H9 (cell line): ENCODE data around the gene NUP133. TPM values are rescaled to one million over a fixed set of nuclear protein-coding genes. Genes with fewer than 3 reads are reported as not detected.

Experiments
- DNase-seq: peaks from one replicate; pipeline ENCODE4 v3.0.0-alpha.2; 2017
- H2AFZ ChIP-seq: one replicate; pipeline ENCODE4 v1.6.1; 2013; ENCODE audit warnings: mild to moderate bottlenecking, low read length, control low read depth, moderate library complexity
- H2AK5ac ChIP-seq: 2 replicates; pipeline ENCODE4 v1.6.1; 2013; ENCODE audit warnings: low read length, control low read depth, mixed read lengths; ENCODE audit not compliant: insufficient read length
- H2BK120ac ChIP-seq: one replicate; pipeline ENCODE4 v1.6.1; 2013; ENCODE audit warnings: low read depth, mild to moderate bottlenecking, low read length, control low read depth, inconsistent platforms; ENCODE audit not compliant: poor library complexity, severe bottlenecking
- H2BK12ac ChIP-seq: 2 replicates; pipeline ENCODE4 v1.6.1; 2013; ENCODE audit warnings: low read length, control low read depth, mixed read lengths, low read depth; ENCODE audit not compliant: insufficient read length
- H2BK15ac ChIP-seq: 2 replicates; pipeline ENCODE4 v1.6.1; 2013; ENCODE audit warnings: low read depth, low read length, control low read depth
- H2BK20ac ChIP-seq: one replicate; pipeline ENCODE4 v1.6.1; 2013; ENCODE audit warnings: low read depth, mild to moderate bottlenecking, low read length, control low read depth, inconsistent platforms; ENCODE audit not compliant: poor library complexity, severe bottlenecking
- H2BK5ac ChIP-seq: 2 replicates; pipeline ENCODE4 v1.6.1; 2013; ENCODE audit warnings: low read length, control low read depth, mixed read lengths; ENCODE audit not compliant: insufficient read length
- H3K14ac ChIP-seq: 2 replicates; pipeline ENCODE4 v1.6.1; 2013; ENCODE audit warnings: low read length, control low read depth; ENCODE audit not compliant: insufficient read depth
- H3K18ac ChIP-seq: 2 replicates; pipeline ENCODE4 v1.6.1; 2013; ENCODE audit warnings: low read depth, mild to moderate bottlenecking, mixed read lengths, low read length, control low read depth; ENCODE audit not compliant: insufficient read length
- H3K23ac ChIP-seq: 2 replicates; pipeline ENCODE4 v1.6.1; 2013; ENCODE audit warnings: low read length, control low read depth, mixed read lengths, low read depth; ENCODE audit not compliant: insufficient read length
- H3K23me2 ChIP-seq: 2 replicates; pipeline ENCODE4 v1.6.1; 2013; ENCODE audit warnings: low read depth, mild to moderate bottlenecking, mixed read lengths, low read length, control low read depth; ENCODE audit not compliant: insufficient read length, poor library complexity, severe bottlenecking
- H3K27ac ChIP-seq: 2 replicates; pipeline ENCODE4 v1.5.1; 2013; ENCODE audit warnings: low read length, control low read depth, mixed read lengths, low read depth; ENCODE audit not compliant: insufficient read length
- H3K27me3 ChIP-seq: 2 replicates; pipeline ENCODE4 v1.6.1; 2013; ENCODE audit warnings: low read length, control low read depth, inconsistent platforms; ENCODE audit not compliant: insufficient read depth
- H3K4ac ChIP-seq: 2 replicates; pipeline ENCODE4 v1.6.1; 2013; ENCODE audit warnings: low read depth, mild to moderate bottlenecking, control low read depth, inconsistent platforms, low read length, moderate library complexity
- H3K4me1 ChIP-seq: 2 replicates; pipeline ENCODE4 v1.6.1; 2013; ENCODE audit warnings: low read length, control low read depth, inconsistent platforms; ENCODE audit not compliant: insufficient read depth
- H3K4me2 ChIP-seq: 2 replicates; pipeline ENCODE4 v1.6.1; 2013; ENCODE audit warnings: low read length, control low read depth, mixed read lengths; ENCODE audit not compliant: insufficient read length, insufficient read depth
- H3K56ac ChIP-seq: 2 replicates; pipeline ENCODE4 v1.6.1; 2013; ENCODE audit warnings: low read depth, mild to moderate bottlenecking, mixed read lengths, low read length, control low read depth; ENCODE audit not compliant: insufficient read length
- H3K79me1 ChIP-seq: 2 replicates; pipeline ENCODE4 v1.6.1; 2013; ENCODE audit warnings: low read depth, mild to moderate bottlenecking, moderate library complexity, low read length, control low read depth, inconsistent platforms; ENCODE audit not compliant: insufficient read depth, poor library complexity, severe bottlenecking
- H3K79me2 ChIP-seq: 2 replicates; pipeline ENCODE4 v1.6.1; 2013; ENCODE audit warnings: low read length, control low read depth, inconsistent platforms; ENCODE audit not compliant: insufficient read depth
- H3K9ac ChIP-seq: 2 replicates; pipeline ENCODE4 v1.6.1; 2013; ENCODE audit warnings: low read length, control low read depth, mixed read lengths; ENCODE audit not compliant: insufficient read length; ENCODE audit errors: extremely low read depth
- H3K9me3 ChIP-seq: one replicate; pipeline ENCODE4 v1.6.1; 2013; ENCODE audit warnings: low read depth, low read length, inconsistent platforms; ENCODE audit not compliant: control insufficient read depth
- H3T11ph ChIP-seq: one replicate; pipeline ENCODE4 v1.6.1; 2013; ENCODE audit warnings: mild to moderate bottlenecking, low read length, control low read depth, inconsistent platforms
- H4K20me1 ChIP-seq: one replicate; pipeline ENCODE4 v1.6.1; 2013; ENCODE audit not compliant: control insufficient read depth, insufficient read length, insufficient read depth
- H4K5ac ChIP-seq: 2 replicates; pipeline ENCODE4 v1.6.1; 2013; ENCODE audit warnings: low read depth, mild to moderate bottlenecking, mixed read lengths, low read length, control low read depth; ENCODE audit not compliant: insufficient read length
- H4K8ac ChIP-seq: replicated peaks from 2 replicates; pipeline ENCODE4 v1.6.1; 2013; ENCODE audit warnings: low read length, control low read depth, mixed read lengths, low read depth; ENCODE audit not compliant: insufficient read length
- H4K91ac ChIP-seq: 2 replicates; pipeline ENCODE4 v1.6.1; 2013; ENCODE audit warnings: low read depth, mild to moderate bottlenecking, moderate library complexity, mixed read lengths, low read length, control low read depth; ENCODE audit not compliant: insufficient read length
- H3K27ac Mint-ChIP-seq, 3 experiments: 2 replicates in 2 of 3; 3 replicates in 1 of 3; pipeline ENCODE4 v1.8.0; 2020 to 2021; ENCODE audit warnings: mixed read lengths in 3 of 3, mild to moderate bottlenecking in 1 of 3, moderate library complexity in 1 of 3
- H3K27me3 Mint-ChIP-seq: 2 replicates; pipeline ENCODE4 v1.8.0; 2021; ENCODE audit warnings: low read depth, mild to moderate bottlenecking, moderate library complexity, mixed read lengths
- H3K36me3 Mint-ChIP-seq, 3 experiments: 2 replicates in 2 of 3; 3 replicates in 1 of 3; pipeline ENCODE4 v1.8.0; 2020 to 2021; ENCODE audit warnings: low read depth in 3 of 3, mixed read lengths in 3 of 3; ENCODE audit not compliant: insufficient read depth in 1 of 3
- H3K4me1 Mint-ChIP-seq, 2 experiments: 2 replicates each; pipeline ENCODE4 v1.8.0; 2020; ENCODE audit warnings: mixed read lengths in 2 of 2
- H3K4me3 Mint-ChIP-seq, 2 experiments: 2 replicates in 1 of 2; 3 replicates in 1 of 2; pipeline ENCODE4 v1.8.0; 2020 to 2021; ENCODE audit warnings: mild to moderate bottlenecking in 2 of 2, mixed read lengths in 2 of 2, moderate library complexity in 1 of 2
- H3K9me3 Mint-ChIP-seq, 2 experiments: 2 replicates in 1 of 2; 3 replicates in 1 of 2; pipeline ENCODE4 v1.8.0; 2020; ENCODE audit warnings: mild to moderate bottlenecking in 2 of 2, mixed read lengths in 2 of 2, moderate library complexity in 1 of 2
- WGBS: extraction: QIAGEN DNeasy Blood & Tissue Kit; methylation state at CpG from one replicate; pipeline ENCODE4 v1.1.7; 2013; ENCODE audit warnings: missing lambda C conversion rate, low lambda C conversion rate, mixed read lengths; ENCODE audit not compliant: insufficient read length; ENCODE audit errors: extremely low coverage; 5-methylcytosine and 5-hydroxymethylcytosine counted together
- total RNA-seq: library from RNA; stranded (reverse); gene quantifications from 2 replicates; pipeline ENCODE4 v1.2.1, GENCODE V29; 2021
- TF ChIP-seq, protein P1 (sequence below): fragments of 200-600 bp; sonication (generic); conservative IDR thresholded peaks from 3 replicates; pipeline ENCODE4 v1.8.0; 2021; ENCODE audit warnings: antibody characterized with exemption, mild to moderate bottlenecking

Gene NUP133
- total RNA-seq, 1 experiment from 2014 or later, result 71.3 TPM

DNA sequence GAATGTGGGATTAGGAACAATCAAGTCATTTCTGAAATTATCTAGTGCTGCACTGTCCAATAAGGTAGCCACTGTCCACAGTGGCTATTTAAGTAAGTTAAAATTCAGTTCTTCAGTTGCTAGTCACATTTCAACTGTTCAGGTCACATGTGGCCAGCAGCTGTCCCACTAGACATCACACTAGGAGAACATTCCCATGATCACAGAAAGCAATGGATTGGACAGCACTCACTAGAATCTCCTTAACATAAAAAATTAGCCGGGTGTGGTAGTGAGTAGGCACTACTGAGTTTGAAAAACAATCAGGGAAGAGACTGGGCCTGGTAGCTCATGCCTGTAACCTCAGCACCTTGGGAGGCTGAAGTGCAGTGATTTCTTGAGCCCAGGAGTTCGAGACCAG, 33.6 kb downstream of the NUP133 start:
- no peak overlapping the region for H2BK12ac ChIP-seq

More for the DNA sequence above, 33.6 kb downstream of the NUP133 start:
- Histone ChIP-seq H2AK5ac (no peak overlapping the region), H3K4me2 (no peak overlapping the region), H2BK5ac (no peak overlapping the region), H4K5ac (no peak overlapping the region), H3K56ac (no peak overlapping the region), H3K79me1 (no peaks in the 10 kb centered on the region), H3K79me2 (no peaks in the 10 kb centered on the region), H3K18ac (no peak overlapping the region), H2BK120ac (no peak overlapping the region), H2BK15ac (no peak overlapping the region), H3K23me2 (no peaks in the 10 kb centered on the region), H4K20me1 (no peaks in the 10 kb centered on the region), H3K4ac (no peak overlapping the region), H2AFZ (no peak overlapping the region), H3K27me3 (no peaks in the 10 kb centered on the region), H2BK20ac (no peak overlapping the region), H4K8ac (no peak overlapping the region), H3K27ac (no peak overlapping the region), H3K23ac (no peak overlapping the region), H4K91ac (no peak overlapping the region), H3K14ac (no peak overlapping the region), H3K9ac (no peak overlapping the region), H3T11ph (no peak overlapping the region), H3K9me3 (no peaks in the 10 kb centered on the region), H3K4me1 (no peaks in the 10 kb centered on the region)
- TF ChIP-seq, protein P1, sequence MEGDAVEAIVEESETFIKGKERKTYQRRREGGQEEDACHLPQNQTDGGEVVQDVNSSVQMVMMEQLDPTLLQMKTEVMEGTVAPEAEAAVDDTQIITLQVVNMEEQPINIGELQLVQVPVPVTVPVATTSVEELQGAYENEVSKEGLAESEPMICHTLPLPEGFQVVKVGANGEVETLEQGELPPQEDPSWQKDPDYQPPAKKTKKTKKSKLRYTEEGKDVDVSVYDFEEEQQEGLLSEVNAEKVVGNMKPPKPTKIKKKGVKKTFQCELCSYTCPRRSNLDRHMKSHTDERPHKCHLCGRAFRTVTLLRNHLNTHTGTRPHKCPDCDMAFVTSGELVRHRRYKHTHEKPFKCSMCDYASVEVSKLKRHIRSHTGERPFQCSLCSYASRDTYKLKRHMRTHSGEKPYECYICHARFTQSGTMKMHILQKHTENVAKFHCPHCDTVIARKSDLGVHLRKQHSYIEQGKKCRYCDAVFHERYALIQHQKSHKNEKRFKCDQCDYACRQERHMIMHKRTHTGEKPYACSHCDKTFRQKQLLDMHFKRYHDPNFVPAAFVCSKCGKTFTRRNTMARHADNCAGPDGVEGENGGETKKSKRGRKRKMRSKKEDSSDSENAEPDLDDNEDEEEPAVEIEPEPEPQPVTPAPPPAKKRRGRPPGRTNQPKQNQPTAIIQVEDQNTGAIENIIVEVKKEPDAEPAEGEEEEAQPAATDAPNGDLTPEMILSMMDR, result no peak
- Mint-ChIP-seq H3K27ac (no peak overlapping the region), H3K4me3 (no peak overlapping the region), H3K9me3 (no peaks in the 10 kb centered on the region), H3K27me3 (no peaks in the 10 kb centered on the region), H3K4me1 (no peaks in the 10 kb centered on the region), H3K36me3 (peaks cover 19 to 76% (median 59%) of the 10 kb centered on the region in 3 experiments; a peak in 6 of 7 replicates)
- DNase-seq, result no peak
- no CpG with 5 or more reads among the region's 2 CpGs for WGBS
